Stimulated activated effector memory CD8-positive, alpha-beta T cell treated with anti-CD3 and anti-CD28 coated beads, Interleukin-12 subunit alpha, Interleukin-12 subunit beta, amount 100 ng/mL, for 72 hours (primary cell): Measurements from ENCODE around the gene RHBDD1.

Source experiments
- ATAC-seq: fragments of 150-1000 bp; cut with Tn5 transposase; 2 replicates; pipeline ENCODE4 v1.10.0; 2021
- DNase-seq, 2 donors: peaks; one replicate each; pipeline ENCODE4 v3.0.0; 2021 to 2022; ENCODE audit warnings: low spot score in 2 of 2
- H3K27ac Mint-ChIP-seq: one replicate; pipeline ENCODE4 v1.8.0; 2022; ENCODE audit warnings: mild to moderate bottlenecking, mixed read lengths
- H3K36me3 Mint-ChIP-seq: one replicate; pipeline ENCODE4 v1.8.0; 2022; ENCODE audit warnings: mild to moderate bottlenecking, mixed read lengths
- H3K4me1 Mint-ChIP-seq: one replicate; pipeline ENCODE4 v1.8.0; 2022; ENCODE audit warnings: mixed read lengths
- H3K4me3 Mint-ChIP-seq: one replicate; pipeline ENCODE4 v1.8.0; 2022; ENCODE audit warnings: mild to moderate bottlenecking, mixed read lengths
- H3K9me3 Mint-ChIP-seq: one replicate; pipeline ENCODE4 v1.8.0; 2022; ENCODE audit warnings: mixed read lengths

RHBDD1 gene, protein sequence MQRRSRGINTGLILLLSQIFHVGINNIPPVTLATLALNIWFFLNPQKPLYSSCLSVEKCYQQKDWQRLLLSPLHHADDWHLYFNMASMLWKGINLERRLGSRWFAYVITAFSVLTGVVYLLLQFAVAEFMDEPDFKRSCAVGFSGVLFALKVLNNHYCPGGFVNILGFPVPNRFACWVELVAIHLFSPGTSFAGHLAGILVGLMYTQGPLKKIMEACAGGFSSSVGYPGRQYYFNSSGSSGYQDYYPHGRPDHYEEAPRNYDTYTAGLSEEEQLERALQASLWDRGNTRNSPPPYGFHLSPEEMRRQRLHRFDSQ

GRCh38 chr2:226835796-226836547 lies at the start of gene RHBDD1:
RHBDD1 (plus strand) TSS chr2:226836054; CDS start chr2:226864694, 28,640 bp downstream.
- Mint-ChIP-seq H3K36me3 (peaks cover 41% of the 10 kb centered on the region), H3K9me3 (no peaks in the 10 kb centered on the region), H3K4me3 (peak within 1 kb of the TSS; percentile 88), H3K4me1 (peaks cover 26% of the 10 kb centered on the region), H3K27ac (peak within 1 kb of the TSS; percentile 97)
- ATAC-seq (peak; percentile 93), DNase-seq (peak; percentile 81 to 93)

GRCh38 chr2:226788064-226788463 lies 47.8 kb upstream of the RHBDD1 start:
- Mint-ChIP-seq H3K9me3 (no peaks in the 10 kb centered on the region), H3K36me3 (peaks cover 7% of the 10 kb centered on the region), H3K27ac (no peak overlapping the region), H3K4me1 (peaks cover 7% of the 10 kb centered on the region), H3K4me3 (no peak overlapping the region)
- ATAC-seq, result no peak
- DNase-seq, result no peak

DNA sequence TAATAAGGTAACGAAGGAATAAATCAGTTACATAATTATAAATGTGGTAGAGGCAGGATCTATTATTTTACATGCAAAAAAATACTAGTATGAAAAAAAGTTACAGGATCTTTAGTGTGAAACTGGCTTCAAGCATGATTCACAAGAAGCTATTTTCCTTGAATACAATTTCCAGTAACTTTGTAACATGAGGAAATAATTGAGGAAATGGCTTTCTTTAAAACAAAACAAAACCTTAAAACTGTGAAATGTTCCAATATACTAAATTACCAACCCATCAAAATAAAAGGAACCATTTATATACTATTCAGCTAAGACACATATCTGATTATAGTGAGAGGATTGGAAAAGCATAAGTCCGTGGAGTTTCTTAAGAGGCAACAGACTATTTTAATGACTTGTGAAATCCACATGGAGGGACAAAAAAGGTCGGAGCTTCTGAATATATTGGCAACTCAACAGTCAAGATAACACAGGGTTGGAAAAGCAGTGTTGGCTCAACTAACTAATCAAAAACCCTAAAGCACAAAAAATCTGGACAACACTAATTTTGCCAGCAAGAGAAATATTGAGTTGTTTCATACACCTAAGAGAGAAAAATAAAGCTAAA lies 46.9 kb upstream of the RHBDD1 start:
- Mint-ChIP-seq H3K9me3 (no peaks in the 10 kb centered on the region), H3K4me3 (no peak overlapping the region), H3K4me1 (peaks cover 7% of the 10 kb centered on the region), H3K36me3 (peaks cover 7% of the 10 kb centered on the region), H3K27ac (no peak overlapping the region)
- DNase-seq (no peak), ATAC-seq (no peak)

DNA sequence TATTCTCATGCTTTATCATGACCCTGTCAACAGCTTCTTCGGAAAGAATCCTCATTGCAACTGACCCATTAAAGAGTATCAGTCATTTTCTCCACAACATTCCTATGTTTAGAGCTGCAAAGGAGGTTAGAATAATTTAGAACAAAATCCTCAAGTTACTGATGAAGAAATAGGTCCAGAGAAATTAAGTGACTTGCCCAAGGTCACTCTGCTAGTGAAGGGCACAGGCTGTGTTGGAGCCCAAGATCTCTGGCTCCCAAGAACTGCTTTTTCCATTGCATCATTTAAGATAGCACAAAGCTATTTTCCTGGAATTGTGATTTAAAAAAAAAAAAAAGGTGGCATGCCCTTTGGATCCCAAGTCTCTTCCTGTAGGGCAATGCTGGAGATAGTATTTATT lies 45.8 kb upstream of the RHBDD1 start:
- H3K36me3 Mint-ChIP-seq, result peaks cover 7% of the 10 kb centered on the region
- no peaks in the 10 kb centered on the region for H3K9me3 Mint-ChIP-seq
- ATAC-seq (no peak), DNase-seq (no peak)
- H3K4me3 Mint-ChIP-seq, result no peak overlapping the region
- H3K4me1 Mint-ChIP-seq, result peaks cover 7% of the 10 kb centered on the region
- H3K27ac Mint-ChIP-seq, result peak overlapping the region; percentile 20

- Mint-ChIP-seq H3K4me1 (peaks cover 7% of the 10 kb centered on the region), H3K36me3 (peaks cover 7% of the 10 kb centered on the region), H3K27ac (peak overlapping the region; percentile 20), H3K4me3 (peak overlapping the region; percentile 87), H3K9me3 (no peaks in the 10 kb centered on the region)
- no peak for ATAC-seq
- no peak for DNase-seq
These were observed 45.4 kb upstream of the RHBDD1 start for GRCh38 chr2:226790431-226790830.

DNA sequence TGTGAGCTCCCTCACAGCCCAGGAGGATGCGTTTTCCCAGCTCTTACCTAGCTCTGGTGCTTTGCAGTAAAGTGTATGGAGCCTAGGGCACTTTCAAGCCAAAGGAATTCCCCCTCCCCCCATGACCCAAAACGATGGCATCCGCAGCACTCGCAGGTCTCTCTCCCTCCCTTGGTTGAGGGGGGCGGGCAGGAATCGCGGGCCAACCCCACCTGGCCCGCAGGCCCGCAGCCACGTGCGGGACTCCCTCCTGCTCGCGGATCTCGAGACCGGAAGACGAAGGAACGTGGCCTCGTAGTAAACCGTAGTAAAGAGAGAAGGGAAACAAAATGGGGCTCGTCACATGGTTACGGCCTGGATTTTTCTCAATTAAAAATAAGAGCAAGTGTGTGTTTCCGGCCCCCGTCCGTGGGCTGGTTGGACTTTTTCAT lies 44.8 kb upstream of the RHBDD1 start:
- Mint-ChIP-seq H3K9me3 (no peaks in the 10 kb centered on the region), H3K4me3 (peak overlapping the region; percentile 87), H3K36me3 (peaks cover 7% of the 10 kb centered on the region), H3K27ac (peak overlapping the region; percentile 96), H3K4me1 (peaks cover 8% of the 10 kb centered on the region)
- ATAC-seq (peak; percentile 69), DNase-seq (peak in 1 of 2 donors; percentile 19)

- H3K36me3 Mint-ChIP-seq, result peaks cover 7% of the 10 kb centered on the region
- H3K27ac Mint-ChIP-seq, result peak overlapping the region; percentile 96
- no peaks in the 10 kb centered on the region for H3K9me3 Mint-ChIP-seq
- peaks cover 13% of the 10 kb centered on the region for H3K4me1 Mint-ChIP-seq
- peak; percentile 98 for ATAC-seq
- peak; percentile 87 to 91 for DNase-seq
- H3K4me3 Mint-ChIP-seq, result peak overlapping the region; percentile 87
These were observed 44.3 kb upstream of the RHBDD1 start for GRCh38 chr2:226791487-226792081.

GRCh38 chr2:226792155-226792881 lies 43.5 kb upstream of the RHBDD1 start:
- Mint-ChIP-seq H3K4me3 (peak overlapping the region; percentile 87), H3K27ac (peak overlapping the region; percentile 96), H3K4me1 (peaks cover 16% of the 10 kb centered on the region), H3K9me3 (no peaks in the 10 kb centered on the region), H3K36me3 (peaks cover 7% of the 10 kb centered on the region)
- DNase-seq (no peak), ATAC-seq (no peak)

DNA sequence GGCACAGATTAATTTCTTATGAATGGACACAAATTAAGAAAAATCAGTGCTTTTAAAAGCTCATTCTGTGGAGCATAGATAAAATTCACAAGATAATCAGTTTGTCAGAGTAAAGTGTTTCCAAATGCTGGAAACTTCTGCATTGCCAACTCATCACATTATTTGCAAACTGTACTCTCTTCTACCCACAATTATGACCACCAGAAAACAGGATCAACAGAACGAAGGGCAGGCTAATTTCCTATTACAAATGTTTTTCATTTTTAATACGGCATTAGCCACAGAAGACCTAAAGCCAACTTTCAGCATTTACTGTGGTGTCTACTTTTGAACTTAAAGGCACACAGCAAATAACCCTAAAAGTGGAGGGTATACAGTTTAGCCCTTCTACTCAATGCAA lies 42.2 kb upstream of the RHBDD1 start:
- H3K4me1 Mint-ChIP-seq, result peaks cover 24% of the 10 kb centered on the region
- DNase-seq (no peak), ATAC-seq (no peak)
- H3K9me3 Mint-ChIP-seq, result no peaks in the 10 kb centered on the region
- H3K27ac Mint-ChIP-seq, result no peak overlapping the region
- H3K4me3 Mint-ChIP-seq, result no peak overlapping the region
- peaks cover 7% of the 10 kb centered on the region for H3K36me3 Mint-ChIP-seq

DNA sequence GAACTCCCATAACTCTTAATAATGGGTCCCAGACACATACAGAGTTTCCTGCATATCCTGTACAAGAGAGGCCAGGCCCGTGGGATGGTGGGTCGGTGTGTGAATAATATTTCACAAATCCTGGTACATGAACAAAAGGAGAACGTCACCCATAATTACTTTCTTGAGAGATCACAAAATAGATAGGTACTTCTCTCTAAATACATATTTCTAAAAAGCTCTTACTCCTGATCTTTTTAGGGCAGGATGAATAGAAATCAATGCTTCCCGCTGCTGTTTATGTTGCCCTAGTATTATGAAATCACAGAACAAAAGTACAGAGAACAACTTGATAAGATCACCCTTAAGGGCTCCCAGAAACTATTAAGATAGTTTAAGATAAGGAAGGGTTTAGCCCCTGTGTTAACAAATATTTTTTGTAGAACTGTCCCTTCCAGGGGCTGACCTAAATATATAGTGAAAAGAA lies 41.6 kb upstream of the RHBDD1 start:
- H3K27ac Mint-ChIP-seq, result no peak overlapping the region
- peaks cover 7% of the 10 kb centered on the region for H3K36me3 Mint-ChIP-seq
- H3K4me1 Mint-ChIP-seq, result peaks cover 24% of the 10 kb centered on the region
- no peak for DNase-seq
- no peak overlapping the region for H3K4me3 Mint-ChIP-seq
- ATAC-seq, result no peak
- H3K9me3 Mint-ChIP-seq, result no peaks in the 10 kb centered on the region

- Mint-ChIP-seq H3K4me1 (peaks cover 24% of the 10 kb centered on the region), H3K36me3 (peaks cover 7% of the 10 kb centered on the region), H3K27ac (no peak overlapping the region), H3K9me3 (no peaks in the 10 kb centered on the region), H3K4me3 (no peak overlapping the region)
- DNase-seq (no peak), ATAC-seq (no peak)
These were observed 41.1 kb upstream of the RHBDD1 start for GRCh38 chr2:226794751-226795171.

GRCh38 chr2:226795281-226796011 lies 40.4 kb upstream of the RHBDD1 start:
- ATAC-seq, result no peak
- Mint-ChIP-seq H3K36me3 (peaks cover 7% of the 10 kb centered on the region), H3K27ac (no peak overlapping the region), H3K4me1 (peaks cover 28% of the 10 kb centered on the region), H3K4me3 (no peak overlapping the region), H3K9me3 (no peaks in the 10 kb centered on the region)
- DNase-seq, result no peak

- H3K4me1 Mint-ChIP-seq, result peaks cover 35% of the 10 kb centered on the region
- no peak overlapping the region for H3K27ac Mint-ChIP-seq
- peaks cover 3% of the 10 kb centered on the region for H3K36me3 Mint-ChIP-seq
- H3K9me3 Mint-ChIP-seq, result no peaks in the 10 kb centered on the region
- DNase-seq (no peak), ATAC-seq (no peak)
- H3K4me3 Mint-ChIP-seq, result no peak overlapping the region
These were observed 39.6 kb upstream of the RHBDD1 start for GRCh38 chr2:226796012-226796839.
